ENCODE results near the gene SFR1.
A peak's percentile ranks its signal among the peaks of the same experiment; 100 is the strongest.

The SFR1 gene

DNA sequence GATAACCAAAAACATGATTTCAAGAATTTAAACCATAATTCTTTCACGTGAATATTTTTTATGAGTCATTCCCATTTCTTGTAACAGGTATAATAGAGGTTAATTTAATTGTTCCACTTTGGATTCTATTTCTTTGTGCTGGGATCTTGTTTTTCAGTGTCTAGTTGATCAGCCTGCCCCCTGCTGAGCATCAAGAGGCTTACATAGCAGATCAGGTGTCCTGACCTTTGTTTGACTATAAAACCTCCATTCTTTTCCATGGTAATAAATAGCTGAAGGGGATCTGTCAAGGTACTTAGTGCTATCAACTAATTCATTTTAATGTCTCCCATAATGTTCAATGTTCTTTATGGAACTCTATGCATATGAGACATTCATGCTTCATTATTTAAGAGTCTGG lies 41.2 kb upstream of the SFR1 start:
- no peak for TF ChIP-seq GABPA (IDR thresholded peaks at IDR 0.05; ENCODE audit: low read depth)
- TF ChIP-seq, protein P1, sequence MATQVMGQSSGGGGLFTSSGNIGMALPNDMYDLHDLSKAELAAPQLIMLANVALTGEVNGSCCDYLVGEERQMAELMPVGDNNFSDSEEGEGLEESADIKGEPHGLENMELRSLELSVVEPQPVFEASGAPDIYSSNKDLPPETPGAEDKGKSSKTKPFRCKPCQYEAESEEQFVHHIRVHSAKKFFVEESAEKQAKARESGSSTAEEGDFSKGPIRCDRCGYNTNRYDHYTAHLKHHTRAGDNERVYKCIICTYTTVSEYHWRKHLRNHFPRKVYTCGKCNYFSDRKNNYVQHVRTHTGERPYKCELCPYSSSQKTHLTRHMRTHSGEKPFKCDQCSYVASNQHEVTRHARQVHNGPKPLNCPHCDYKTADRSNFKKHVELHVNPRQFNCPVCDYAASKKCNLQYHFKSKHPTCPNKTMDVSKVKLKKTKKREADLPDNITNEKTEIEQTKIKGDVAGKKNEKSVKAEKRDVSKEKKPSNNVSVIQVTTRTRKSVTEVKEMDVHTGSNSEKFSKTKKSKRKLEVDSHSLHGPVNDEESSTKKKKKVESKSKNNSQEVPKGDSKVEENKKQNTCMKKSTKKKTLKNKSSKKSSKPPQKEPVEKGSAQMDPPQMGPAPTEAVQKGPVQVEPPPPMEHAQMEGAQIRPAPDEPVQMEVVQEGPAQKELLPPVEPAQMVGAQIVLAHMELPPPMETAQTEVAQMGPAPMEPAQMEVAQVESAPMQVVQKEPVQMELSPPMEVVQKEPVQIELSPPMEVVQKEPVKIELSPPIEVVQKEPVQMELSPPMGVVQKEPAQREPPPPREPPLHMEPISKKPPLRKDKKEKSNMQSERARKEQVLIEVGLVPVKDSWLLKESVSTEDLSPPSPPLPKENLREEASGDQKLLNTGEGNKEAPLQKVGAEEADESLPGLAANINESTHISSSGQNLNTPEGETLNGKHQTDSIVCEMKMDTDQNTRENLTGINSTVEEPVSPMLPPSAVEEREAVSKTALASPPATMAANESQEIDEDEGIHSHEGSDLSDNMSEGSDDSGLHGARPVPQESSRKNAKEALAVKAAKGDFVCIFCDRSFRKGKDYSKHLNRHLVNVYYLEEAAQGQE (IDR thresholded peaks at IDR 0.05; ENCODE audit: insufficient replicate concordance, low read depth), result no peak
- TF ChIP-seq, protein P2, sequence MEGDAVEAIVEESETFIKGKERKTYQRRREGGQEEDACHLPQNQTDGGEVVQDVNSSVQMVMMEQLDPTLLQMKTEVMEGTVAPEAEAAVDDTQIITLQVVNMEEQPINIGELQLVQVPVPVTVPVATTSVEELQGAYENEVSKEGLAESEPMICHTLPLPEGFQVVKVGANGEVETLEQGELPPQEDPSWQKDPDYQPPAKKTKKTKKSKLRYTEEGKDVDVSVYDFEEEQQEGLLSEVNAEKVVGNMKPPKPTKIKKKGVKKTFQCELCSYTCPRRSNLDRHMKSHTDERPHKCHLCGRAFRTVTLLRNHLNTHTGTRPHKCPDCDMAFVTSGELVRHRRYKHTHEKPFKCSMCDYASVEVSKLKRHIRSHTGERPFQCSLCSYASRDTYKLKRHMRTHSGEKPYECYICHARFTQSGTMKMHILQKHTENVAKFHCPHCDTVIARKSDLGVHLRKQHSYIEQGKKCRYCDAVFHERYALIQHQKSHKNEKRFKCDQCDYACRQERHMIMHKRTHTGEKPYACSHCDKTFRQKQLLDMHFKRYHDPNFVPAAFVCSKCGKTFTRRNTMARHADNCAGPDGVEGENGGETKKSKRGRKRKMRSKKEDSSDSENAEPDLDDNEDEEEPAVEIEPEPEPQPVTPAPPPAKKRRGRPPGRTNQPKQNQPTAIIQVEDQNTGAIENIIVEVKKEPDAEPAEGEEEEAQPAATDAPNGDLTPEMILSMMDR (IDR thresholded peaks at IDR 0.05; ENCODE audit: insufficient read depth, low read length), result peak; percentile 13
- peak; percentile 1 to 22 for DNase-seq (ENCODE audit: low read depth in 1 of 2, low spot score in 1 of 2)

DNA sequence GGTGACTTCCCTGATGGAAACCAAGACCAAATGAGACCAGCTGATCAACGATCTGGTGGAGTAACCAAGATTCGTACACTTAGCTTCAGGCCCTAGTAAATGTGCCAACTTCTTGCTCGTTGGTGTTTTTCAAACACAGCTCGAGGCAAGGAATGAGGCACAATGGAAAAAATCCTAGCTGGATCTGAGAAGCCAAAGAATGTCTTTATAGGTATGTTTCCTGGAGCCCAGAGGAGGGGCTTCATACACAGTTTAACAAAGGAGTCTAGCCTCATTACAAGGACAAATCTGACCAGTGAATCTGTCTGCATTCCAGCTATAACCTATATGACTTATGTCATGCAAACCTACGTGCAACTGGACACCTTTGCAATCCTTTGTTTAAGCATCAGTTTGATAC lies 40.0 kb upstream of the SFR1 start:
- DNase-seq (ENCODE audit: low read depth in 1 of 2, low spot score in 1 of 2), result no peak
- Histone ChIP-seq H3K4me3 (replicated peaks; ENCODE audit: insufficient read depth, low read length) (no peak overlapping the region), H3K27me3 (ENCODE audit: insufficient read depth, poor library complexity, severe bottlenecking) (peaks cover 2% of the 10 kb centered on the region), H3K27ac (replicated peaks) (no peak overlapping the region)
- TF ChIP-seq, protein P2 (IDR thresholded peaks at IDR 0.05; ENCODE audit: insufficient read depth, low read length), result no peak
- TF ChIP-seq POLR2AphosphoS5 (IDR thresholded peaks at IDR 0.05; ENCODE audit: low read depth), result no peak
- no peak for TF ChIP-seq SPI1 (IDR thresholded peaks at IDR 0.05; ENCODE audit: borderline replicate concordance, low read depth)
- TF ChIP-seq, protein P1 (IDR thresholded peaks at IDR 0.05; ENCODE audit: insufficient replicate concordance, low read depth), result no peak
- TF ChIP-seq GABPA (IDR thresholded peaks at IDR 0.05; ENCODE audit: low read depth), result no peak

More for the DNA sequence above, 41.2 kb upstream of the SFR1 start:
- Histone ChIP-seq H3K4me3 (replicated peaks; ENCODE audit: insufficient read depth, low read length) (no peak overlapping the region), H3K27ac (replicated peaks) (no peak overlapping the region), H3K27me3 (ENCODE audit: insufficient read depth, poor library complexity, severe bottlenecking) (peaks cover 2% of the 10 kb centered on the region)

DNA sequence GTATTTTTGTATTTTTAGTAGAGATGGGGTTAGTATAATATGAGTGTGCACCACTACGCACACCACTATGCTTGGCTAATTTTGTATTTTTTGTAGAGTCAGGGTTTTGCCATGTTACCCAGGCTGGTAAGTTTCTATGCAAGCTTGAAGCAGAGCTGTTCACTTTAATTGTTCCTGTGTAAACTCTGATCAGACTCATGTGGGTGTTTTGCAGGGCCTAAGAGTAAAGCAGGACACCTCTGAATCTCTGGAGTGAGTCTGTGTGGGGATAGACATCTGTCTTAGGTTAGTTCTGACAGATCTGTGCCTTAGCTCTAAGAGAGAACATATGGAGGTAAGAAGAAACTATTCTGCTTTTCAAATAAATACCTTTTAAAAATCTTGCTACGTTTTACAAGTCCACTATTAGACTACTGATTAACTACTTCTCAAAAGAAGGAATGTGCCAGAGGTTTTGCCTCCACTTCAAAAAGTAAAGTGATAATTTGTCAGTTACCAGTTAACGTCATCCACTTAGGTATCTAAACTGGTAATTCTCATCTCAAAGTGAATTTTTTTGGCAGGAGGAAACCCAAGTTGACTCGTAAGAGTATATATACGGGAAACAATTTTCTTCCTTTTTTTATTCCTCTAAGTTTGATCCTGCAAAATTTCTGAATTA lies 37.4 kb upstream of the SFR1 start:
- H3K4me3 ChIP-seq (replicated peaks; ENCODE audit: insufficient read depth, low read length), result no peak overlapping the region

More for the DNA sequence above, 37.4 kb upstream of the SFR1 start:
- no peak for TF ChIP-seq POLR2AphosphoS5 (IDR thresholded peaks at IDR 0.05; ENCODE audit: low read depth)
- TF ChIP-seq, protein P2 (IDR thresholded peaks at IDR 0.05; ENCODE audit: insufficient read depth, low read length), result no peak
- TF ChIP-seq, protein P1 (IDR thresholded peaks at IDR 0.05; ENCODE audit: insufficient replicate concordance, low read depth), result no peak
- no peak for TF ChIP-seq SPI1 (IDR thresholded peaks at IDR 0.05; ENCODE audit: borderline replicate concordance, low read depth)
- no peak for TF ChIP-seq GABPA (IDR thresholded peaks at IDR 0.05; ENCODE audit: low read depth)
- H3K27ac ChIP-seq (replicated peaks), result no peak overlapping the region
- no peak for DNase-seq (ENCODE audit: low read depth in 1 of 2, low spot score in 1 of 2)
- peaks cover 3% of the 10 kb centered on the region for H3K27me3 ChIP-seq (ENCODE audit: insufficient read depth, poor library complexity, severe bottlenecking)
